Endodermal cell (in vitro differentiated cells): ENCODE measurements around the gene SCAPER. TPM values are rescaled to one million over a fixed set of nuclear protein-coding genes. Genes with fewer than 3 reads are reported as not detected.
"Not testable (repeated sequence)": the region's sequence is repeated elsewhere in the genome, so short reads cannot be mapped to it uniquely, and the experiment has no call there.

Source experiments
- DNase-seq: peaks from one replicate; pipeline ENCODE4 v3.0.0-alpha.2; 2017
- H3K27ac ChIP-seq: 2 replicates; pipeline ENCODE4 v1.5.1; 2013; ENCODE audit warnings: mild to moderate bottlenecking, low read depth, low read length, moderate library complexity
- H3K27me3 ChIP-seq: 2 replicates; pipeline ENCODE4 v1.6.1; 2013; ENCODE audit warnings: mild to moderate bottlenecking, low read length, moderate library complexity; ENCODE audit not compliant: insufficient read depth, control insufficient read depth, poor library complexity, severe bottlenecking
- H3K36me3 ChIP-seq: 2 replicates; pipeline ENCODE4 v1.7.0; 2013; ENCODE audit warnings: mild to moderate bottlenecking, low read length, moderate library complexity; ENCODE audit not compliant: control insufficient read depth, insufficient read depth
- H3K4me1 ChIP-seq: one replicate; pipeline ENCODE4 v1.7.0; 2013; ENCODE audit warnings: low read length; ENCODE audit not compliant: control insufficient read depth, insufficient read depth
- H3K4me3 ChIP-seq: 2 replicates; pipeline ENCODE4 v1.5.1; 2013; ENCODE audit warnings: mild to moderate bottlenecking, low read length, moderate library complexity
- H3K9ac ChIP-seq: 2 replicates; pipeline ENCODE4 v1.6.1; 2013; ENCODE audit warnings: mild to moderate bottlenecking, low read length, moderate library complexity; ENCODE audit not compliant: poor library complexity, severe bottlenecking; ENCODE audit errors: extremely low read depth
- H3K9me3 ChIP-seq: 2 replicates; pipeline ENCODE4 v1.6.1; 2013; ENCODE audit warnings: mild to moderate bottlenecking, low read length, moderate library complexity; ENCODE audit not compliant: control insufficient read depth
- H3K27ac Mint-ChIP-seq: 2 replicates; pipeline ENCODE4 v1.8.0; 2020; ENCODE audit warnings: mixed read lengths
- H3K27me3 Mint-ChIP-seq: 2 replicates; pipeline ENCODE4 v1.8.0; 2021; ENCODE audit warnings: mild to moderate bottlenecking, mixed read lengths; ENCODE audit not compliant: insufficient read depth
- H3K36me3 Mint-ChIP-seq: 2 replicates; pipeline ENCODE4 v1.8.0; 2020; ENCODE audit warnings: low read depth, mixed read lengths
- H3K4me1 Mint-ChIP-seq: 2 replicates; pipeline ENCODE4 v1.8.0; 2020; ENCODE audit warnings: mixed read lengths
- H3K4me3 Mint-ChIP-seq: 2 replicates; pipeline ENCODE4 v1.8.0; 2020; ENCODE audit warnings: mild to moderate bottlenecking, moderate library complexity, mixed read lengths
- H3K9me3 Mint-ChIP-seq: 2 replicates; pipeline ENCODE4 v1.8.0; 2020; ENCODE audit warnings: mild to moderate bottlenecking, mixed read lengths
- CTCF ChIP-seq: fragments of 200-600 bp; sonication (generic); conservative IDR thresholded peaks from 2 replicates; pipeline ENCODE4 v1.5.0; 2021; ENCODE audit warnings: antibody characterized with exemption, mild to moderate bottlenecking
- WGBS, 2 experiments: methylation state at CpG; one replicate each; pipeline versions ENCODE4 v1.1.5 to v1.1.7; 2013; ENCODE audit warnings: missing lambda C conversion rate in 2 of 2, mixed read lengths in 1 of 2; ENCODE audit not compliant: insufficient coverage in 1 of 2, insufficient read length in 1 of 2; 5-methylcytosine and 5-hydroxymethylcytosine counted together
- total RNA-seq, 2 donors: library from RNA; stranded (reverse); fragmentation: NEBNext Ultra II Directional in 1 of 2; extraction: Animal tissue kit (Norgen Biotek cat#: 25700) in 1 of 2; gene quantifications; 2 replicates in 1 of 2; 3 replicates in 1 of 2; pipeline ENCODE4 v1.2.1, GENCODE V29; 2021

SCAPER gene
- total RNA-seq, 2 donors from 2014 or later, result 8.9 to 12.2 TPM

GRCh38 chr15:76517910-76518309, 387.2 kb downstream of the SCAPER start:
- Mint-ChIP-seq H3K9me3 (no peaks in the 10 kb centered on the region), H3K4me3 (no peak overlapping the region), H3K27me3 (peaks cover 1% of the 10 kb centered on the region), H3K27ac (no peak overlapping the region), H3K36me3 (no peaks in the 10 kb centered on the region), H3K4me1 (peaks cover 34% of the 10 kb centered on the region)
- no peak overlapping the region for H3K27ac ChIP-seq
- no peaks in the 10 kb centered on the region for H3K27me3 ChIP-seq
- no peak for TF ChIP-seq CTCF
- H3K4me1 ChIP-seq, result peaks cover 19% of the 10 kb centered on the region
- no peak overlapping the region for H3K4me3 ChIP-seq
- DNase-seq, result peak; percentile 44
- H3K36me3 ChIP-seq, result no peaks in the 10 kb centered on the region
- H3K9ac ChIP-seq, result no peak overlapping the region
- H3K9me3 ChIP-seq, result no peaks in the 10 kb centered on the region

DNA sequence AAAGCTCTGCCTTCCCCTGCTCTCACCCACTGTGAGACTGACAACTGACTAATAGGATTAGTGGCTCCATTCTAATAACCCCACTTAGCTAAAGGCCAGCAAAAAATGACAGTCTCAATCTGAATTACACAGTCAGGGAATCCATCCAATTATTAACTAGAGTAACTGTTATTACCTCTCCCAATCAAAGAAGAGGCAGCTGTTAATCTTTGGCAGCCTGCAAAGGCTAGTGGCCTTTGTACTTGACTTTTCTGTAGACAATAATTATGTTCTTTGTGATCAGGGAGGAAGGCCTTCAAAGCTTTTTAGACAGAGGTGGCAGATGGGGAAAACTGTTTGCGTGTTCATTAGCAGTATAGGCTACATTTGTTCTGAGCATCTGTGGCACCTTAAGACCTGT, 390.9 kb downstream of the SCAPER start:
- H3K9me3 ChIP-seq, result no peaks in the 10 kb centered on the region
- no peak for TF ChIP-seq CTCF
- no peaks in the 10 kb centered on the region for H3K36me3 ChIP-seq
- no peak for DNase-seq
- no peak overlapping the region for H3K27ac ChIP-seq
- H3K27me3 ChIP-seq, result no peaks in the 10 kb centered on the region
- H3K4me1 ChIP-seq, result peaks cover 19% of the 10 kb centered on the region
- Mint-ChIP-seq H3K4me1 (peaks cover 40% of the 10 kb centered on the region), H3K27ac (no peak overlapping the region), H3K4me3 (no peak overlapping the region), H3K9me3 (no peaks in the 10 kb centered on the region), H3K27me3 (peaks cover 3% of the 10 kb centered on the region), H3K36me3 (no peaks in the 10 kb centered on the region)
- 90 to 96% methylated on average over 1 of the region's 1 CpG for WGBS, 2 experiments
- peak overlapping the region; percentile 24 for H3K4me3 ChIP-seq
- H3K9ac ChIP-seq, result no peak overlapping the region

DNA sequence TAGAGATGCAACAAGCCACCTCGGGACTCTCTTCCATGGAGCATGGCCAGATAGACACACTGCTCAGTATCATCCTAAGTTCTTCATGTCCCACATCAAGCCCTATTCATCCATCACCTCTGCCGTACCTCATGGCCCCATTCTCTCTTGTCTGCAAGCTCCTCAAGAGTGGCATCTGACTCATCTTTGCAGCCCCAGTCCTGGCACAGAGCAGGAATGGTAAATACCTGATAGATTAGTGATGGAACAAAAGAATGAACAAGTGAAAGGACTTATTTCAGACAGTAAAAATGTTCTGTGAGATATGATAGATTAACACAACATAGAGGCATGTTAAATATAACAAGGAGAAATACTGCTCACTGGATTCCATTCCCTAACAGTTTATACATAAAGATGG, 392.2 kb downstream of the SCAPER start:
- H3K9ac ChIP-seq, result no peak overlapping the region
- H3K9me3 ChIP-seq, result no peaks in the 10 kb centered on the region
- H3K4me3 ChIP-seq, result no peak overlapping the region
- DNase-seq, result no peak
- Mint-ChIP-seq H3K9me3 (no peaks in the 10 kb centered on the region), H3K36me3 (no peaks in the 10 kb centered on the region), H3K27ac (no peak overlapping the region), H3K4me3 (no peak overlapping the region), H3K27me3 (peaks cover 3% of the 10 kb centered on the region), H3K4me1 (peaks cover 34% of the 10 kb centered on the region)
- WGBS, 2 experiments, result 94% methylated on average over 2 of the region's 2 CpGs; no CpG with 5 or more reads in 1 of the 2 experiments
- peaks cover 14% of the 10 kb centered on the region for H3K4me1 ChIP-seq
- H3K27me3 ChIP-seq, result no peaks in the 10 kb centered on the region
- TF ChIP-seq CTCF, result no peak
- H3K36me3 ChIP-seq, result no peaks in the 10 kb centered on the region
- no peak overlapping the region for H3K27ac ChIP-seq

DNA sequence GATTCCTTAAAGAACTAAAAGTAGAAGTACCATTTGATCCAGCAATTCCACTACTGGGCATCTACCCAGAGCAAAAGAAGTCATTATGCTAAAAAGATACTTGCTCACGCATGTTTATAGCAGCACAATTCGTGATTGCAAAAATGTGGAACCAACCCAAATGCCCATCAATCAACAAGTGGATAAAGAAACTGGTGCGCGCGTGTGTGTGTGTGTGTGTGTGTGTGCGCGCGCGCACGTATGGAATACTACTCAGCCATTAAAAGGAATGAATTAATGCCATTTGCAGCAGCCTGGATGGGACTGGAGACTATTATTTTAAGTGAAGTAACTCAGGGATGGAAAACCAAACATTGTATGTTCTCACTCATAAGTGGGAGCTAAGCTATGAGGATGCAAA, 394.5 kb downstream of the SCAPER start:
- not testable (repeated sequence) for H3K4me1 ChIP-seq, H3K27me3 ChIP-seq, H3K9me3 ChIP-seq, H3K36me3 ChIP-seq, H3K27ac Mint-ChIP-seq, DNase-seq, H3K4me3 ChIP-seq, H3K9me3 Mint-ChIP-seq, H3K4me3 Mint-ChIP-seq, H3K9ac ChIP-seq, H3K27ac ChIP-seq, H3K36me3 Mint-ChIP-seq, H3K27me3 Mint-ChIP-seq
- 83 to 96% methylated on average over 2 to 10 of the region's 10 CpGs for WGBS, 2 experiments
- peaks cover 30% of the 10 kb centered on the region for H3K4me1 Mint-ChIP-seq
